Body of pancreas (tissue), 4 donors: Measurements from ENCODE around the gene DRAM1. TPM values are rescaled to one million over a fixed set of nuclear protein-coding genes. Genes with fewer than 3 reads are reported as not detected.
"Not testable (repeated sequence)": the region's sequence is repeated elsewhere in the genome, so short reads cannot be mapped to it uniquely, and the experiment has no call there.

ENCODE experiments used
- ATAC-seq: fragments of 150-250 bp; one replicate; pipeline ENCODE4 v1.9.1; 2016
- DNase-seq, 4 donors: peaks; one replicate each; pipeline ENCODE4 v3.0.0-alpha.2; 2019
- H3K27ac ChIP-seq, 4 donors: fragments of 200-600 bp; sonication (generic); 1 replicate in 3 of 4; 2 replicates in 1 of 4; pipeline versions ENCODE4 v1.5.1 to v1.6.1; 2016 to 2019; ENCODE audit warnings: mild to moderate bottlenecking in 1 of 4, mixed read lengths in 1 of 4, moderate library complexity in 1 of 4
- H3K27me3 ChIP-seq, 2 donors: fragments of 200-600 bp; sonication (generic); one replicate each; pipeline ENCODE4 v1.6.0; 2016; ENCODE audit warnings: mild to moderate bottlenecking in 1 of 2
- H3K36me3 ChIP-seq, 2 donors: fragments of 200-600 bp; sonication (generic); replicated peaks in 1 of 2; 2 replicates each; pipeline ENCODE4 v1.5.1; 2016; ENCODE audit warnings: low read depth in 2 of 2; ENCODE audit not compliant: insufficient read depth in 1 of 2
- H3K4me1 ChIP-seq: fragments of 200-600 bp; sonication (generic); one replicate; pipeline ENCODE4 v1.6.0; 2016
- H3K4me3 ChIP-seq, 2 donors: fragments of 200-600 bp; sonication (generic); 1 replicate in 1 of 2; 2 replicates in 1 of 2; pipeline ENCODE4 v1.5.1; 2016 to 2019
- H3K9me3 ChIP-seq, 3 donors: fragments of 200-600 bp; sonication (generic); 1 replicate in 2 of 3; 2 replicates in 1 of 3; pipeline ENCODE4 v1.5.1; 2016
- CTCF ChIP-seq, 7 experiments: fragments of 450-650 bp in 4 of 7; fragments of 200-600 bp in 3 of 7; sonication (generic) in 3 of 7; IDR thresholded peaks; one replicate each; pipeline ENCODE4 v1.5.1; 2016 to 2019; ENCODE audit warnings: antibody characterized with exemption in 7 of 7
- POLR2A ChIP-seq, 3 donors: fragments of 450-650 bp; IDR thresholded peaks; one replicate each; pipeline ENCODE4 v1.6.1; 2016; ENCODE audit warnings: antibody characterized with exemption in 3 of 3, mild to moderate bottlenecking in 2 of 3
- WGBS, 2 donors: methylation state at CpG; one replicate each; pipeline ENCODE4 v1.1.5; 2017; 5-methylcytosine and 5-hydroxymethylcytosine counted together
- intact Hi-C: fragments of 100-400 bp; cut with DNase I; formaldehyde crosslinking; loops from one replicate; pipeline ENCODE4 v1.15.1; 2023
- total RNA-seq, 2 donors: library from RNA; depleted of rRNA; stranded (reverse); fragments of >200 nt; gene quantifications; one replicate each; pipeline ENCODE4 v1.1.0, GENCODE V29; 2016

Gene DRAM1
- total RNA-seq, 2 donors from 2014 or later, result 2.6 to 14.5 TPM

- DNase-seq, result no peak
- TF ChIP-seq POLR2A (IDR thresholded peaks at IDR 0.05), result no peak
- TF ChIP-seq CTCF (IDR thresholded peaks at IDR 0.05), result no peak
- H3K27me3 ChIP-seq, result no peaks in the 10 kb centered on the region
- peaks cover 7% of the 10 kb centered on the region for H3K4me1 ChIP-seq
- ATAC-seq, result no peak
- intact Hi-C loops, result no loop called here
- H3K9me3 ChIP-seq, result no peaks in the 10 kb centered on the region
- H3K36me3 ChIP-seq, result no peaks in the 10 kb centered on the region
- no peak overlapping the region for H3K27ac ChIP-seq
- H3K4me3 ChIP-seq, result no peak overlapping the region
These were observed 17.4 kb upstream of the DRAM1 start for GRCh38 chr12:101859664-101860607.

DNA sequence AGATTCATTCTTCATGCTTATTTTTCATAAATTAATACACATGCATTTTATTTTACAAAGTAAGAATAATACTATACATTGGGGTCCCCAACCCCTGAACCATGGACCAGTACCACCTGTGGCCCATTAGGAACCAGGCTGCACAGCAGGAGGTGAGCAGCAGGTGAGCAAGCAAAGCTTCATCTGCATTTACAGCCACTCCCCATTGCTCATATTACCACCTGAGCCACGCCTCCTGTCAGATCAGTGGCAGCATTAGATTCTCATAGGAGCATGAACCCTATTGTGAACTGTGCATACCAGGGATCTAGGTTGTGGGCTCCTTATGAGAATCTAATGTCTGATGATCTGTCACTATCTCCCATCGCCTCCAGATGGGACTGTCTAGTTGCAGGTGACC, 15.7 kb upstream of the DRAM1 start:
- H3K9me3 ChIP-seq, H3K4me3 ChIP-seq, H3K4me1 ChIP-seq, intact Hi-C loops, ATAC-seq, H3K27me3 ChIP-seq, H3K36me3 ChIP-seq, H3K27ac ChIP-seq: not testable (repeated sequence)
- 72 to 77% methylated on average over 2 of the region's 2 CpGs for WGBS, 2 donors
- DNase-seq, result peak in 2 of 4 donors; percentile 27

- H3K27me3 ChIP-seq, result no peaks in the 10 kb centered on the region
- no peak overlapping the region for H3K27ac ChIP-seq
- DNase-seq, result no peak
- TF ChIP-seq POLR2A (IDR thresholded peaks at IDR 0.05) (no peak), CTCF (IDR thresholded peaks at IDR 0.05) (no peak)
- H3K36me3 ChIP-seq, result no peaks in the 10 kb centered on the region
- no peak overlapping the region for H3K4me3 ChIP-seq
- WGBS, 2 donors, result 84 to 96% methylated on average over 2 of the region's 2 CpGs
- H3K9me3 ChIP-seq, result no peaks in the 10 kb centered on the region
- intact Hi-C loops, result no loop called here
- H3K4me1 ChIP-seq, result no peaks in the 10 kb centered on the region
- ATAC-seq, result no peak
These were observed 15.1 kb upstream of the DRAM1 start for GRCh38 chr12:101862245-101862644.

DNA sequence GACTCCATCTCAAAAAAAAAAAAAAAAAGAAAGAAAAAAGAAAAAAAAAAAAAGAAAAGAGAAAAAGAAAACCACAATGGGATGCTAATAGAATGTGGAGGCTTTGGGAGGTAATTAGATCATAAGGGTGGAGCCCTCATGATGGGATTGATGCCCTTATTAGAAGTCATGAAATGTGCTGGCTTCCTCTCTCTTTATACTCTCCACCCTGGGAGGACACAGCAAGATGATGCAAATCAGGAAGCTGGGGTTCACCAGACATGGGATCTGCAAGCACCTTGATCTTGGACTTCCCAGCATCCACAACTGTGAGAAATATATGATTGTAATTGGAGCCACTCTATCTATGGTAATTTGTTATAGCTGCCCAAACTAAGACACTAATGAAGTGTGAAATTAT, 13.4 kb upstream of the DRAM1 start:
- intact Hi-C loops, result no loop called here
- DNase-seq (no peak), ATAC-seq (no peak)
- TF ChIP-seq POLR2A (IDR thresholded peaks at IDR 0.05) (no peak), CTCF (IDR thresholded peaks at IDR 0.05) (no peak)
- Histone ChIP-seq H3K4me1 (no peaks in the 10 kb centered on the region), H3K27ac (no peak overlapping the region), H3K27me3 (no peaks in the 10 kb centered on the region), H3K36me3 (no peaks in the 10 kb centered on the region), H3K9me3 (no peaks in the 10 kb centered on the region), H3K4me3 (no peak overlapping the region)

GRCh38 chr12:101866615-101867373, 10.6 kb upstream of the DRAM1 start:
- intact Hi-C loops, result no loop called here
- H3K27ac ChIP-seq, result no peak overlapping the region
- no peaks in the 10 kb centered on the region for H3K27me3 ChIP-seq
- H3K4me1 ChIP-seq, result no peaks in the 10 kb centered on the region
- no peak overlapping the region for H3K4me3 ChIP-seq
- TF ChIP-seq CTCF (IDR thresholded peaks at IDR 0.05) (no peak), POLR2A (IDR thresholded peaks at IDR 0.05) (no peak)
- WGBS, 2 donors, result 66 to 74% methylated on average over 6 to 13 of the region's 13 CpGs
- DNase-seq (no peak), ATAC-seq (no peak)
- no peaks in the 10 kb centered on the region for H3K9me3 ChIP-seq
- no peaks in the 10 kb centered on the region for H3K36me3 ChIP-seq

DNA sequence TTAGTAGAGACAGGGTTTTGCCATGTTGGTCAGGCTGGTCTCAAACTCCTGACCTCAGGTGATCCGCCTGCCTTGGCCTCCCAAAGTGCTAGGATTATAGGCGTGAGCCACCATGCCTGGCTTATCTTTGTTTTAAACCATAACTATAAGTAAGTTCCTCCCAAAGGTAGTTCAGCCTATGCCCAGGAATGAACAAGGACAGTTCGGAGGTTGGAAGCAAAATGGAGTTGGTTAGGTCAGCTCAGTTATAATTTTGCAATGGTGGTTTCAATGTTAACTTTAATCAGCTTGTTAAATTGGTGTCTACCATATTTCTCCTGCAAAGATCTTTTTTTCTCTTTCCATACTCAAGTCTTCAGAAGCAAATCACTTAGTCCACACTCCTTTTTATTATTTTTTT, 9.8 kb upstream of the DRAM1 start:
- DNase-seq, H3K36me3 ChIP-seq, H3K9me3 ChIP-seq, ATAC-seq, intact Hi-C loops, H3K4me3 ChIP-seq, H3K4me1 ChIP-seq, H3K27ac ChIP-seq, H3K27me3 ChIP-seq: not testable (repeated sequence)
- 94 to 96% methylated on average over 3 of the region's 3 CpGs for WGBS, 2 donors
